Measurements from ENCODE around the gene ZNF518A. TPM values are rescaled to one million over a fixed set of nuclear protein-coding genes. Genes with fewer than 3 reads are reported as not detected.

ZNF518A gene
- total and polyA plus RNA-seq, 2 of the 13 experiments (the other 11 are each of a cell fraction or from before 2014, with no cell fraction given): 21.7 to 37.1 TPM

- Histone ChIP-seq H4K20me1 (ENCODE audit: insufficient read depth, low read length) (peaks cover 6% of the 10 kb centered on the region; the same call in 1 of the 2 replicates), H2AFZ (ENCODE audit: low read length) (no peak overlapping the region), H3K27me3 (ENCODE audit: control insufficient read depth in 1 of 2, insufficient read depth in 2 of 2, low read length in 2 of 2) (no peaks in the 10 kb centered on the region), H3K36me3 (replicated peaks in 1 of 2; ENCODE audit: control insufficient read depth in 1 of 2, insufficient read depth in 2 of 2, low read length in 2 of 2) (peaks cover 8 to 73% of the 10 kb centered on the region in 2 experiments), H3K27ac (ENCODE audit: extremely low read length, insufficient read depth, low read length) (no peak overlapping the region), H3K4me2 (ENCODE audit: low read depth, low read length) (no peak overlapping the region), H3K79me2 (ENCODE audit: insufficient read depth, low read length) (peaks cover 51% of the 10 kb centered on the region), H3K9me3 (ENCODE audit: low read length) (no peaks in the 10 kb centered on the region), H3K4me3 (replicated peaks in 1 of 3; ENCODE audit: insufficient read depth in 1 of 3, low read depth in 2 of 3, low read length in 3 of 3) (no peak overlapping the region), H3K9ac (ENCODE audit: insufficient read depth, low read depth, low read length) (no peak overlapping the region), H3K4me1 (ENCODE audit: insufficient read depth, low read length) (peaks cover 9% of the 10 kb centered on the region)
- CTCF ChIA-PET (ENCODE audit: low intra/inter-chr PET ratio, low total read pairs): no interaction called here
- in situ Hi-C loops (cut with HindIII; ENCODE audit: extremely low pct_ligation_motif_present, low pct_unique_long_range_greater_than_20kb) (no loop called here), intact Hi-C loops (cut with micrococcal nuclease; ENCODE audit: unreplicated experiment) (no loop called here)
- whole genome bisulfite sequencing (ENCODE audit: low lambda C conversion rate): 94% methylated on average over 5 of the region's 5 CpGs
- FAIRE-seq: no peak
- ATAC-seq: no peak
- TF ChIP-seq ZBTB8A (CRISPR knock-in tag; IDR thresholded peaks at IDR 0.05; ENCODE audit: borderline replicate concordance, low read depth) (no peak), ZKSCAN1 (IDR thresholded peaks at IDR 0.05; ENCODE audit: low read length) (no peak), RELA (CRISPR knock-in tag; IDR thresholded peaks at IDR 0.05) (no peak), HMGA1 (CRISPR knock-in tag; conservative IDR thresholded peaks at IDR 0.05) (no peak), ZGPAT (CRISPR knock-in tag; IDR thresholded peaks at IDR 0.05) (no peak), ZNF558 (CRISPR knock-in tag; IDR thresholded peaks at IDR 0.05; ENCODE audit: borderline replicate concordance) (no peak), REST (IDR thresholded peaks at IDR 0.05; ENCODE audit: borderline replicate concordance in 1 of 2, low read depth in 1 of 2, low read length in 2 of 2) (no peak), FOSL2 (CRISPR knock-in tag; IDR thresholded peaks at IDR 0.05) (no peak), NCOR1 (IDR thresholded peaks at IDR 0.05; ENCODE audit: borderline replicate concordance, low read length) (no peak), ISL2 (CRISPR knock-in tag; IDR thresholded peaks at IDR 0.05) (no peak), MTA3 (CRISPR knock-in tag; IDR thresholded peaks at IDR 0.05) (no peak), THAP8 (CRISPR knock-in tag; IDR thresholded peaks at IDR 0.05; ENCODE audit: borderline replicate concordance) (no peak), ZNF253 (CRISPR knock-in tag; IDR thresholded peaks at IDR 0.05; ENCODE audit: borderline replicate concordance) (no peak), ZNF570 (CRISPR knock-in tag; IDR thresholded peaks at IDR 0.05; ENCODE audit: borderline replicate concordance) (no peak), MZF1 (CRISPR knock-in tag; IDR thresholded peaks at IDR 0.05; ENCODE audit: borderline replicate concordance) (no peak), ZNF607 (CRISPR knock-in tag; IDR thresholded peaks at IDR 0.05; ENCODE audit: borderline replicate concordance) (no peak), FOXK2 (IDR thresholded peaks at IDR 0.05) (no peak), JUN (CRISPR knock-in tag; IDR thresholded peaks at IDR 0.05) (no peak)
- TF ChIP-seq, protein P1, sequence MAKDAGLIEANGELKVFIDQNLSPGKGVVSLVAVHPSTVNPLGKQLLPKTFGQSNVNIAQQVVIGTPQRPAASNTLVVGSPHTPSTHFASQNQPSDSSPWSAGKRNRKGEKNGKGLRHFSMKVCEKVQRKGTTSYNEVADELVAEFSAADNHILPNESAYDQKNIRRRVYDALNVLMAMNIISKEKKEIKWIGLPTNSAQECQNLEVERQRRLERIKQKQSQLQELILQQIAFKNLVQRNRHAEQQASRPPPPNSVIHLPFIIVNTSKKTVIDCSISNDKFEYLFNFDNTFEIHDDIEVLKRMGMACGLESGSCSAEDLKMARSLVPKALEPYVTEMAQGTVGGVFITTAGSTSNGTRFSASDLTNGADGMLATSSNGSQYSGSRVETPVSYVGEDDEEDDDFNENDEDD (CRISPR knock-in tag; IDR thresholded peaks at IDR 0.05; ENCODE audit: borderline replicate concordance): no peak
- TF ChIP-seq, protein P2, sequence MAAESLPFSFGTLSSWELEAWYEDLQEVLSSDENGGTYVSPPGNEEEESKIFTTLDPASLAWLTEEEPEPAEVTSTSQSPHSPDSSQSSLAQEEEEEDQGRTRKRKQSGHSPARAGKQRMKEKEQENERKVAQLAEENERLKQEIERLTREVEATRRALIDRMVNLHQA (CRISPR knock-in tag; IDR thresholded peaks at IDR 0.05): no peak
- POLR2A ChIA-PET: no interaction called here
- no TSS peak for BruUV-seq (replicated peaks)
- no peak for DNase-seq (ENCODE audit: low spot score)
These were observed 6.7 kb downstream of the ZNF518A start for GRCh38 chr10:96136810-96137209.
